WTC11 (cell line): ENCODE results near the gene PAM.

Experiments
- ATF6 ChIP-seq: sonication (generic); formaldehyde crosslinking; IDR thresholded peaks from 2 replicates; pipeline ENCODE4 v1.8.1; 2023; ENCODE audit warnings: mild to moderate bottlenecking, missing genetic modification reagents
- ERG ChIP-seq: fragments of 250-450 bp; sonication (Bioruptor Pico); IDR thresholded peaks from 2 replicates; pipeline ENCODE4 v1.8.0; 2021; ENCODE audit warnings: mild to moderate bottlenecking
- FOXP1 ChIP-seq: sonication (generic); formaldehyde crosslinking; IDR thresholded peaks from 2 replicates; pipeline ENCODE4 v1.8.0; 2022; ENCODE audit warnings: missing genetic modification reagents, mild to moderate bottlenecking, moderate library complexity, borderline replicate concordance
- HMGXB4 ChIP-seq: sonication (generic); formaldehyde crosslinking; IDR thresholded peaks from 2 replicates; pipeline ENCODE4 v1.8.1; 2023; ENCODE audit warnings: mild to moderate bottlenecking, moderate library complexity, missing genetic modification reagents
- MAX ChIP-seq: sonication (generic); formaldehyde crosslinking; IDR thresholded peaks from 2 replicates; pipeline ENCODE4 v1.8.0; 2022; ENCODE audit warnings: mild to moderate bottlenecking, missing genetic modification reagents
- ZNF232 ChIP-seq: sonication (generic); formaldehyde crosslinking; IDR thresholded peaks from 2 replicates; pipeline ENCODE4 v1.8.0; 2022; ENCODE audit warnings: mild to moderate bottlenecking, missing genetic modification reagents
- TF ChIP-seq, protein P1 (sequence below): fragments of 200-600 bp; IDR thresholded peaks from 2 replicates; pipeline ENCODE4 v1.8.0; 2022; ENCODE audit warnings: antibody characterized with exemption

DNA sequence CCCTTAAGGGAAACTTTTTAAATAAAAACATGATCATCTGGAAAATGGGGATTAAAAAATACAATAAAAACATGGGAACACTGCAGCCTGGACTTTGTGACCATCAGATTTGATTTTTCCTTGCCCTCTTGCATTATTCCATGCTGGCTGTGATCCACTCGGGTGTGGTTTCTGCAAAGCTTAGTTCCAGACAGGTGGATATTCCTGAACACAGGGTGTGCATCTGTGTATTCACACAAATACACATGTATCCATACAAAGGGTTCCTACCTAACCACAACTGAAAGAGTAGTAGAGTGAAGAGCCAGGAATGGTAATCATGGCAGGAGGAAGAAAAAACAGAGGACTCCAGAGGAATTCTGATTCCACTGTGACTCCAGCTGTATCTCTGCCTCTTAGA lies 178.2 kb downstream of the PAM start:
- TF ChIP-seq MAX (CRISPR knock-in tag) = no peak
- TF ChIP-seq ZNF232 = no peak
- TF ChIP-seq ATF6 = no peak
- TF ChIP-seq, protein P1, sequence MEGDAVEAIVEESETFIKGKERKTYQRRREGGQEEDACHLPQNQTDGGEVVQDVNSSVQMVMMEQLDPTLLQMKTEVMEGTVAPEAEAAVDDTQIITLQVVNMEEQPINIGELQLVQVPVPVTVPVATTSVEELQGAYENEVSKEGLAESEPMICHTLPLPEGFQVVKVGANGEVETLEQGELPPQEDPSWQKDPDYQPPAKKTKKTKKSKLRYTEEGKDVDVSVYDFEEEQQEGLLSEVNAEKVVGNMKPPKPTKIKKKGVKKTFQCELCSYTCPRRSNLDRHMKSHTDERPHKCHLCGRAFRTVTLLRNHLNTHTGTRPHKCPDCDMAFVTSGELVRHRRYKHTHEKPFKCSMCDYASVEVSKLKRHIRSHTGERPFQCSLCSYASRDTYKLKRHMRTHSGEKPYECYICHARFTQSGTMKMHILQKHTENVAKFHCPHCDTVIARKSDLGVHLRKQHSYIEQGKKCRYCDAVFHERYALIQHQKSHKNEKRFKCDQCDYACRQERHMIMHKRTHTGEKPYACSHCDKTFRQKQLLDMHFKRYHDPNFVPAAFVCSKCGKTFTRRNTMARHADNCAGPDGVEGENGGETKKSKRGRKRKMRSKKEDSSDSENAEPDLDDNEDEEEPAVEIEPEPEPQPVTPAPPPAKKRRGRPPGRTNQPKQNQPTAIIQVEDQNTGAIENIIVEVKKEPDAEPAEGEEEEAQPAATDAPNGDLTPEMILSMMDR = no peak
- no peak for TF ChIP-seq FOXP1 (CRISPR knock-in tag)
- no peak for TF ChIP-seq HMGXB4
- TF ChIP-seq ERG (CRISPR knock-in tag) = no peak
